ENCODE results near the gene KPNA4. TPM values are rescaled to one million over a fixed set of nuclear protein-coding genes. Genes with fewer than 3 reads are reported as not detected.

KPNA4 gene
- total RNA-seq, 1 experiment from 2014 or later, result 76.7 TPM

DNA sequence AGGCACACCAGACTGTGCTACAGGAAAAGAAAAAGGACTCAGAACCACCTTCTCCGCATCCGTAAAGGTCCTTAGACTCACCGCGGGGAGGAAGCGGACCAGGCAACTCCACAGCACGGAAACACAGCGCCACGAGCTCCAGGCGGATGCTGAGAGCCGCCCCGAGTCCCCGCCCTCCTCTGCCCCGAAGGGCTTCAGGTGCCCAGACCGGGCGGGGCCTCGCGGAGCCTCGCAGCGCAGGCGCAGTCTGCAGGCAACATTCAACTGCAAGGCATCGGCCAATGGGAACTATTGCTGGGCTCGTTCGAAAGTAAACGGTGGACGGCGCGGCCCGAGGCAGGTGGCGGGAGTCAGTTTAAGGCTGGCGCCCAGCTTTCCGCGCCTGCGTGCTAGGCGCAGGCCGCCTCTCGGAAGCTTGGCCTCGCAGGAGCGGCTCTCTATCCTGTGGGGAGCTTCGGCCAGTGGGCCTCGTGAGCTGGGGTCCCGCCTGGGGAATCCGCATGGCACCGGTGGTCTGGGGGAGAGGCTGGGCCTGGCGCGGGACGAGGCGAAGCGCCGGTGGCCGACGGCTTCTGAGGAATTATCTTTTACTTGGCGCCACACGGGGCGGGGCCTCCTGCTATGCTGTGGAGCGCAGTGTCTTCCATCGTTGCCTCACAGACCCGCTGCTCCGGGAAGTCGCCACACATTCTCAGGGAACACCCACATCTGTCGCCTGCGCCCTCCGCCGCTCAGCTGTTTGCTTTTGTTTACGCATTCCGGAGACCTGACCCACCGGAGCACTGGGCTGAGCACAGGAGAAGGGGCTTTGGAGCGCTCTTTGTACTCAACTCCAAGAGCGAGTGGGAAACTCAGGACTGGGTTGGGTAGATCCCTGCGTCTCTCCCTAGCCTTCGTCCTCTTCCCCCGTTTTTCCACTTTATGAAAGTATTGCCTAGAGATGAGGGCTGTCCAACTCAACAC is 115.5 kb downstream of the KPNA4 start, which contains the start of gene TRIM59:
TSS of gene TRIM59 (minus strand) at position 151 of the 963 bp plus-strand sequence. CDS start 10,603 bp downstream, outside the sequence.
- Histone ChIP-seq H3T11ph (ENCODE audit: low read length) (no peak within 1 kb of the TSS), H3K9ac (ENCODE audit: extremely low read depth, insufficient read length, low read length) (peak within 1 kb of the TSS; percentile 92), H3K79me1 (ENCODE audit: insufficient read depth, low read depth, low read length, poor library complexity, severe bottlenecking) (no peaks in the 10 kb centered on the region), H2AFZ (ENCODE audit: low read length) (no peak within 1 kb of the TSS), H3K23me2 (ENCODE audit: insufficient read length, low read depth, low read length, poor library complexity, severe bottlenecking) (peaks cover 8% of the 10 kb centered on the region), H3K27me3 (ENCODE audit: insufficient read depth, low read length) (no peaks in the 10 kb centered on the region), H2BK20ac (ENCODE audit: low read depth, low read length, poor library complexity, severe bottlenecking) (no peak within 1 kb of the TSS), H3K9me3 (ENCODE audit: control insufficient read depth, low read depth, low read length) (no peaks in the 10 kb centered on the region), H4K20me1 (ENCODE audit: control insufficient read depth, insufficient read depth, insufficient read length) (no peaks in the 10 kb centered on the region), H3K18ac (ENCODE audit: insufficient read length, low read depth, low read length) (peak within 1 kb of the TSS; percentile 97), H2AK5ac (ENCODE audit: insufficient read length, low read length) (no peak within 1 kb of the TSS), H4K5ac (ENCODE audit: insufficient read length, low read depth, low read length) (no peak within 1 kb of the TSS), H2BK120ac (ENCODE audit: low read depth, low read length, poor library complexity, severe bottlenecking) (no peak within 1 kb of the TSS), H4K91ac (ENCODE audit: insufficient read length, low read depth, low read length) (no peak within 1 kb of the TSS), H2BK15ac (ENCODE audit: low read depth, low read length) (no peak within 1 kb of the TSS), H3K4ac (ENCODE audit: low read depth, low read length) (no peak within 1 kb of the TSS; the same call in 1 of the 2 replicates), H2BK5ac (ENCODE audit: insufficient read length, low read length) (peak within 1 kb of the TSS; percentile 0), H4K8ac (replicated peaks; ENCODE audit: insufficient read length, low read depth, low read length) (no peak within 1 kb of the TSS), H3K79me2 (ENCODE audit: insufficient read depth, low read length) (peaks cover 24% of the 10 kb centered on the region; the same call in 1 of the 2 replicates), H3K14ac (ENCODE audit: insufficient read depth, low read length) (peak within 1 kb of the TSS; percentile 97), H2BK12ac (ENCODE audit: insufficient read length, low read depth, low read length) (no peak within 1 kb of the TSS), H3K23ac (ENCODE audit: insufficient read length, low read depth, low read length) (no peak within 1 kb of the TSS), H3K56ac (ENCODE audit: insufficient read length, low read depth, low read length) (no peak within 1 kb of the TSS), H3K4me2 (ENCODE audit: insufficient read depth, insufficient read length, low read length) (peak within 1 kb of the TSS; percentile 71), H3K4me1 (ENCODE audit: insufficient read depth, low read length) (no peaks in the 10 kb centered on the region), H3K27ac (ENCODE audit: insufficient read length, low read depth, low read length) (peak within 1 kb of the TSS; percentile 84)
- no CpG with 5 or more reads among the region's 71 CpGs for WGBS (ENCODE audit: extremely low coverage, insufficient read length, low lambda C conversion rate)
- Mint-ChIP-seq H3K9me3 (peaks cover 0 to 10% of the 10 kb centered on the region in 2 experiments; a peak in 2 of 5 replicates), H3K36me3 (ENCODE audit: insufficient read depth in 1 of 3, low read depth in 3 of 3) (peaks cover 19 to 33% (median 20%) of the 10 kb centered on the region in 3 experiments), H3K27me3 (ENCODE audit: low read depth) (no peaks in the 10 kb centered on the region; the same call in none of the 2 replicates), H3K4me3 (peak within 1 kb of the TSS; percentile 96 to 97), H3K4me1 (peaks cover 21 to 29% of the 10 kb centered on the region in 2 experiments), H3K27ac (peak within 1 kb of the TSS; percentile 99 to 100 (median 99))
- TF ChIP-seq, protein P1, sequence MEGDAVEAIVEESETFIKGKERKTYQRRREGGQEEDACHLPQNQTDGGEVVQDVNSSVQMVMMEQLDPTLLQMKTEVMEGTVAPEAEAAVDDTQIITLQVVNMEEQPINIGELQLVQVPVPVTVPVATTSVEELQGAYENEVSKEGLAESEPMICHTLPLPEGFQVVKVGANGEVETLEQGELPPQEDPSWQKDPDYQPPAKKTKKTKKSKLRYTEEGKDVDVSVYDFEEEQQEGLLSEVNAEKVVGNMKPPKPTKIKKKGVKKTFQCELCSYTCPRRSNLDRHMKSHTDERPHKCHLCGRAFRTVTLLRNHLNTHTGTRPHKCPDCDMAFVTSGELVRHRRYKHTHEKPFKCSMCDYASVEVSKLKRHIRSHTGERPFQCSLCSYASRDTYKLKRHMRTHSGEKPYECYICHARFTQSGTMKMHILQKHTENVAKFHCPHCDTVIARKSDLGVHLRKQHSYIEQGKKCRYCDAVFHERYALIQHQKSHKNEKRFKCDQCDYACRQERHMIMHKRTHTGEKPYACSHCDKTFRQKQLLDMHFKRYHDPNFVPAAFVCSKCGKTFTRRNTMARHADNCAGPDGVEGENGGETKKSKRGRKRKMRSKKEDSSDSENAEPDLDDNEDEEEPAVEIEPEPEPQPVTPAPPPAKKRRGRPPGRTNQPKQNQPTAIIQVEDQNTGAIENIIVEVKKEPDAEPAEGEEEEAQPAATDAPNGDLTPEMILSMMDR (conservative IDR thresholded peaks at IDR 0.05), result no peak
- peak; percentile 99 for DNase-seq
